Ascending aorta (tissue), 2 donors: Measurements from ENCODE around the gene AGBL1. TPM values are rescaled to one million over a fixed set of nuclear protein-coding genes. Genes with fewer than 3 reads are reported as not detected.

Source experiments
- DNase-seq, 2 donors: peaks; one replicate each; pipeline ENCODE4 v3.0.0-alpha.2; 2019; ENCODE audit warnings: low spot score in 2 of 2
- H3K27ac ChIP-seq, 2 donors: fragments of 200-600 bp; sonication (generic); one replicate each; pipeline ENCODE4 v1.5.1; 2016 to 2017; ENCODE audit warnings: mild to moderate bottlenecking in 1 of 2
- H3K27me3 ChIP-seq: fragments of 200-600 bp; sonication (generic); one replicate; pipeline ENCODE4 v1.5.1; 2017
- H3K36me3 ChIP-seq, 2 donors: fragments of 200-600 bp; sonication (generic); one replicate each; pipeline ENCODE4 v1.5.1; 2016
- H3K4me1 ChIP-seq, 2 donors: fragments of 200-600 bp; sonication (generic); one replicate each; pipeline ENCODE4 v1.5.1; 2016 to 2017; ENCODE audit warnings: mild to moderate bottlenecking in 1 of 2
- H3K4me3 ChIP-seq, 2 donors: fragments of 200-600 bp; sonication (generic); one replicate each; pipeline ENCODE4 v1.5.1; 2016 to 2017; ENCODE audit warnings: mild to moderate bottlenecking in 1 of 2
- H3K9me3 ChIP-seq, 2 donors: fragments of 200-600 bp; sonication (generic); one replicate each; pipeline ENCODE4 v1.5.1; 2016
- CTCF ChIP-seq, 3 experiments: fragments of 200-600 bp in 2 of 3; fragments of 450-650 bp in 1 of 3; sonication (generic) in 2 of 3; IDR thresholded peaks; one replicate each; pipeline ENCODE4 v1.5.1; 2016 to 2019; ENCODE audit warnings: antibody characterized with exemption in 3 of 3, mild to moderate bottlenecking in 1 of 3, moderate library complexity in 1 of 3
- intact Hi-C: fragments of 100-400 bp; cut with DNase I; formaldehyde crosslinking; loops from one replicate; pipeline ENCODE4 v1.15.1; 2023
- total RNA-seq: library from RNA; depleted of rRNA; stranded (reverse); fragments of >200 nt; gene quantifications from one replicate; pipeline ENCODE4 v1.1.0, GENCODE V29; 2016

AGBL1 gene
- total RNA-seq, 1 donor from 2014 or later: not detected

- no peaks in the 10 kb centered on the region for H3K4me1 ChIP-seq
Observed at GRCh38 chr15:86392874-86393273, 313.2 kb downstream of the AGBL1 start.

DNA sequence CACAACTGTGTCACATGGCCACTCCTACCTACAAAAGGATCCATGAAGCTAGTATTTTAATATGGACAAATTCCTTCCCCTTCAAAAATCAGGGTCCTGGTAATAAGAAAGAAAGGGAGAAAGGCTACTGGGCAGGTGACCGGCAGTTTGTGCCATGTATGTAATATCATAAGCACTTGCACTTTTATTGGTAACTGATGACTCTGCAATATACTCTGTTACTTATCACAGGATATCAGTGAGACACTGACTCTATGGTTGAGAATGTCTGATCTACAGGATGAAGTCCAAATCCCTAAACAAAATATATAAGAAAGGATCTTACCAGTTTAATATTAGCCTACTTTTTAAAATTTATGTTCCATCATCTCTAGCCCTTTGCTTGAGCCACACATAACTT, 315.2 kb downstream of the AGBL1 start:
- TF ChIP-seq CTCF (IDR thresholded peaks at IDR 0.05): no peak

More at GRCh38 chr15:86392874-86393273, 313.2 kb downstream of the AGBL1 start:
- no peaks in the 10 kb centered on the region for H3K9me3 ChIP-seq
- intact Hi-C loops: no loop called here
- no peak for TF ChIP-seq CTCF (IDR thresholded peaks at IDR 0.05)
- H3K27me3 ChIP-seq: no peaks in the 10 kb centered on the region
- no peaks in the 10 kb centered on the region for H3K36me3 ChIP-seq
- H3K27ac ChIP-seq: no peak overlapping the region
- DNase-seq: no peak
- no peak overlapping the region for H3K4me3 ChIP-seq

DNA sequence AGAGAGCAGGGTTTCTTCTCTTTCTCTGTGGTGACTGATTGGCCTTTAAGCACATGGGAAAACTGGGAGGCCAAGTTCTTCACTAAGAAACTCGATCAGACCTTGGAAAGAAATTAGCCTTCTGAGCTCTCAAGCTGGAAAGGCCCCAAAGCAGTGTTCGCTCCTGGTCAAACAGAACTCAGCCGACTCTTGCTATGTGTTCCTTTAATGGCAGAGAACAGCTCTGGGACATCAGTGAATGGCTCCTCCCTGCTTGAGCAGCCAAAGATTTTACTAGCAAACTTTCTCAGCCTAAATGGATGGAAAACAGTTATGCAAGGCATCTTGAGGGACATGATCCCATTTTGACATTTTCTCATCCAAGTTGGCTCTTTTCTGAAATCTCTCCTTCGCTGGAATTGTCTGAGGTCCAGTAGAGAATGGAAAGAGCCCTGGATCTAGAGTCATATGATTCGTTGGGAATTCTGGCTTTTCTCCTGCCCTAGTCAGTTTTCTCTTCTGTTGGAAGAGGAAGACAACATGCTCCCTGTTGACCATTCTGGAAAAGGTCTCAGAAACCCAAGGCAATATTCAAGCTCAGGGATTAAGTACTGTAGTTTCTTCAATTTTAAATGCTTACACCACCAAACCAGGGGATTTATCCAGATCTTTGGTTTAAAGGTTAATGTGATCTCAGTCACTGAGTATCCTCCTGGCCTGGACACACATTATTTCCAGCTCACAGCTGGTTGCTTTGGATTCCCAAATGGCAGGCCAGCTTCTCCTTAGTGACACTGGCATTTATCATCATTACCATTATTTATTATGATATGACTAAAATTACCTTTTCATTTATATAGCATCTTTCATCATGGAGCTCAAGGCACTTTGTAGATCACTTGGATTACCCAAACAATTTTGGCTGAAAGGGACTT, 319.6 kb downstream of the AGBL1 start:
- H3K27me3 ChIP-seq: no peaks in the 10 kb centered on the region
- intact Hi-C loops: no loop called here
- H3K36me3 ChIP-seq: no peaks in the 10 kb centered on the region
- no peaks in the 10 kb centered on the region for H3K4me1 ChIP-seq
- DNase-seq: no peak
- no peak overlapping the region for H3K4me3 ChIP-seq
- H3K9me3 ChIP-seq: no peaks in the 10 kb centered on the region
- H3K27ac ChIP-seq: no peak overlapping the region
- TF ChIP-seq CTCF (IDR thresholded peaks at IDR 0.05): no peak

More for the DNA sequence above, 315.2 kb downstream of the AGBL1 start:
- Histone ChIP-seq H3K27ac (no peak overlapping the region), H3K27me3 (no peaks in the 10 kb centered on the region), H3K4me3 (no peak overlapping the region), H3K4me1 (no peaks in the 10 kb centered on the region), H3K9me3 (no peaks in the 10 kb centered on the region), H3K36me3 (no peaks in the 10 kb centered on the region)
- no peak for DNase-seq
- intact Hi-C loops: no loop called here

GRCh38 chr15:86403221-86403620, 323.6 kb downstream of the AGBL1 start:
- Histone ChIP-seq H3K4me3 (no peak overlapping the region), H3K9me3 (no peaks in the 10 kb centered on the region), H3K36me3 (no peaks in the 10 kb centered on the region), H3K27me3 (no peaks in the 10 kb centered on the region), H3K4me1 (no peaks in the 10 kb centered on the region), H3K27ac (no peak overlapping the region)
- no peak for TF ChIP-seq CTCF (IDR thresholded peaks at IDR 0.05)
- DNase-seq: no peak
- intact Hi-C loops: loop anchor here (10.0 kb wide), 1 partner anchor 58 kb away; no protein-coding TSS in a partner anchor

GRCh38 chr15:86403914-86404583, 324.4 kb downstream of the AGBL1 start:
- intact Hi-C loops: loop anchor here (10.0 kb wide), 1 partner anchor 59 kb away; no protein-coding TSS in a partner anchor
- H3K9me3 ChIP-seq: no peaks in the 10 kb centered on the region

More at GRCh38 chr15:86403914-86404583, 324.4 kb downstream of the AGBL1 start:
- no peak for DNase-seq
- no peaks in the 10 kb centered on the region for H3K36me3 ChIP-seq
- no peak overlapping the region for H3K4me3 ChIP-seq
- no peaks in the 10 kb centered on the region for H3K4me1 ChIP-seq
- TF ChIP-seq CTCF (IDR thresholded peaks at IDR 0.05): no peak
- no peaks in the 10 kb centered on the region for H3K27me3 ChIP-seq
- no peak overlapping the region for H3K27ac ChIP-seq
